Astrocyte (in vitro differentiated cells and primary cell): ENCODE measurements around the gene TMIE.

ENCODE experiments used
- EZH2 ChIP-seq: IDR thresholded peaks from 2 replicates; pipeline ENCODE4 v1.6.1; 2012; ENCODE audit warnings: mild to moderate bottlenecking, low read length, inconsistent platforms; ENCODE audit not compliant: insufficient read depth
- TF ChIP-seq, protein P1 (sequence below): IDR thresholded peaks from 2 replicates; pipeline ENCODE4 v1.5.1; 2011; ENCODE audit warnings: low read depth, mild to moderate bottlenecking, inconsistent platforms, low read length, moderate library complexity; ENCODE audit not compliant: insufficient read depth

DNA sequence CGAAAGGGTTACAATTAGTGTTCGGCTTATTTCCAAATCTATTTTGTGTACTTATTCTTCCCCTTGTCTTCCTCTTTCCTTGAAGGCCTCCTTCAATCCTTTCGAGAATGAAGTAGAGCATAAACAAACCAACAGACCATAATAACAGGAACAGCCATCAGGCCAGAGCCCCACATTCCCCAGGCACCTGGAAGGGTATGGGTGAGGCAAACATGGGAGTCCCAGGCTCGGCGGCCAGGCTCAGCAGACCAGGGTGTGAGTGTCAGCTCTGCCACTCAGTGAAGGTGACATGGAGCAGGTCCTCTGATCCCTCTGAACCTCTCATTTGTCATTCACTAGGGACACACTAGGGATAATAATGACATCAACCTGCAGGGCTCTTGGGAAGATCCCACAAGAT lies 21.5 kb upstream of the TMIE start:
- TF ChIP-seq, protein P1, sequence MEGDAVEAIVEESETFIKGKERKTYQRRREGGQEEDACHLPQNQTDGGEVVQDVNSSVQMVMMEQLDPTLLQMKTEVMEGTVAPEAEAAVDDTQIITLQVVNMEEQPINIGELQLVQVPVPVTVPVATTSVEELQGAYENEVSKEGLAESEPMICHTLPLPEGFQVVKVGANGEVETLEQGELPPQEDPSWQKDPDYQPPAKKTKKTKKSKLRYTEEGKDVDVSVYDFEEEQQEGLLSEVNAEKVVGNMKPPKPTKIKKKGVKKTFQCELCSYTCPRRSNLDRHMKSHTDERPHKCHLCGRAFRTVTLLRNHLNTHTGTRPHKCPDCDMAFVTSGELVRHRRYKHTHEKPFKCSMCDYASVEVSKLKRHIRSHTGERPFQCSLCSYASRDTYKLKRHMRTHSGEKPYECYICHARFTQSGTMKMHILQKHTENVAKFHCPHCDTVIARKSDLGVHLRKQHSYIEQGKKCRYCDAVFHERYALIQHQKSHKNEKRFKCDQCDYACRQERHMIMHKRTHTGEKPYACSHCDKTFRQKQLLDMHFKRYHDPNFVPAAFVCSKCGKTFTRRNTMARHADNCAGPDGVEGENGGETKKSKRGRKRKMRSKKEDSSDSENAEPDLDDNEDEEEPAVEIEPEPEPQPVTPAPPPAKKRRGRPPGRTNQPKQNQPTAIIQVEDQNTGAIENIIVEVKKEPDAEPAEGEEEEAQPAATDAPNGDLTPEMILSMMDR: no peak
- no peak for TF ChIP-seq EZH2
